ENCODE results near the gene ZNF75A.

- TF ChIP-seq CTCF (conservative IDR thresholded peaks at IDR 0.05; ENCODE audit: low read depth, low read length) (no peak), EZH2 (IDR thresholded peaks at IDR 0.05; ENCODE audit: low read length, unreplicated experiment) (no peak), EZH2phosphoT487 (IDR thresholded peaks at IDR 0.05; ENCODE audit: borderline replicate concordance, low read length) (no peak)
Measured at GRCh38 chr16:3295209-3295608, 10.1 kb upstream of the ZNF75A start.
